Breast epithelium (tissue), 4 donors: ENCODE results near the gene ATP6V1G3. TPM values are rescaled to one million over a fixed set of nuclear protein-coding genes. Genes with fewer than 3 reads are reported as not detected.

Experiments used
- DNase-seq, 2 donors: peaks; one replicate each; pipeline ENCODE4 v3.0.0-alpha.2; 2019; ENCODE audit warnings: low spot score in 2 of 2
- H3K27ac ChIP-seq, 2 donors: fragments of 200-600 bp; sonication (generic) in 1 of 2; one replicate each; pipeline ENCODE4 v1.5.1; 2016 to 2019; ENCODE audit warnings: mild to moderate bottlenecking in 1 of 2
- H3K27me3 ChIP-seq, 2 donors: fragments of 200-600 bp; sonication (generic) in 1 of 2; one replicate each; pipeline versions ENCODE4 v1.5.1 to v1.6.0; 2017 to 2019; ENCODE audit warnings: control low read depth in 1 of 2, mild to moderate bottlenecking in 1 of 2
- H3K36me3 ChIP-seq: fragments of 200-600 bp; one replicate; pipeline ENCODE4 v1.5.1; 2019
- H3K4me1 ChIP-seq, 2 donors: fragments of 200-600 bp; sonication (generic); one replicate each; pipeline ENCODE4 v1.5.1; 2016 to 2019; ENCODE audit warnings: control low read depth in 1 of 2
- H3K4me3 ChIP-seq, 3 donors: fragments of 200-600 bp; sonication (generic); 1 replicate in 2 of 3; 2 replicates in 1 of 3; pipeline ENCODE4 v1.5.1; 2016 to 2019; ENCODE audit warnings: mild to moderate bottlenecking in 3 of 3, moderate library complexity in 2 of 3
- H3K9me3 ChIP-seq, 2 donors: fragments of 200-600 bp; sonication (generic) in 1 of 2; one replicate each; pipeline ENCODE4 v1.5.1; 2016 to 2019; ENCODE audit warnings: control low read depth in 1 of 2
- POLR2A ChIP-seq: fragments of 450-650 bp; IDR thresholded peaks from one replicate; pipeline ENCODE4 v1.6.1; 2016; ENCODE audit warnings: antibody characterized with exemption, mild to moderate bottlenecking, moderate library complexity
- POLR2AphosphoS5 ChIP-seq, 3 donors: sonication (generic); formaldehyde crosslinking; IDR thresholded peaks; one replicate each; pipeline ENCODE4 v1.6.1; 2017; ENCODE audit warnings: antibody characterized with exemption in 3 of 3
- intact Hi-C: fragments of 100-400 bp; cut with DNase I; formaldehyde crosslinking; loops from one replicate; pipeline ENCODE4 v1.15.1; 2023; ENCODE audit warnings: low total_unique reads
- total RNA-seq, 3 donors: library from RNA; depleted of rRNA; stranded (reverse); fragments of >200 nt; gene quantifications; one replicate each; pipeline ENCODE4 v1.1.0, GENCODE V29; 2016
- TF ChIP-seq, protein P1 (sequence below), 3 donors: fragments of 450-650 bp; IDR thresholded peaks; one replicate each; pipeline ENCODE4 v1.5.1; 2016 to 2017; ENCODE audit warnings: antibody characterized with exemption in 3 of 3, mild to moderate bottlenecking in 3 of 3, moderate library complexity in 3 of 3

Gene ATP6V1G3
- total RNA-seq, 3 donors from 2014 or later: not detected

DNA sequence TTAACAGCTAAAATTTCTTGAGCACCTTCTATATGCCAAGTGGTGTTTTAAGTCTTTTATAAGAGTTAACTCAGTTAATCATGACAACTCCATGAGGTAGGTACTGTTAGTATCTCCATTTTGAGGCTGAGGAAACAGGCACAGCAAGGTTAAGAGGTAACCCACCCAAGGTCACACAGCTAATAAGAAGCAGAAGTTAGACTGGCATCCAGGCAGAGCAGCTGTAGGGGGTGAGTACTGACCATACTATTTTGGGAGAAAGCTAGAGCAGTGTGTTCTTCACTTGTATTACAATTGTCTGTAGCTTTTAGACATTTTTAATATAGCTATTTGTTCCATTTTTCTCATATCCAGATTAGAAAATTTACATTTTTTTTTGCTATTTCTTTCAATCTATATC, 4.8 kb downstream of the ATP6V1G3 start:
- no peaks in the 10 kb centered on the region for H3K36me3 ChIP-seq
- no peak overlapping the region for H3K4me3 ChIP-seq
- intact Hi-C loops: no loop called here
- H3K27me3 ChIP-seq: no peaks in the 10 kb centered on the region
- H3K4me1 ChIP-seq: peaks cover 0 to 6% of the 10 kb centered on the region in 2 donors
- no peak for DNase-seq
- TF ChIP-seq POLR2A (no peak), POLR2AphosphoS5 (IDR thresholded peaks at IDR 0.05) (no peak)
- TF ChIP-seq, protein P1, sequence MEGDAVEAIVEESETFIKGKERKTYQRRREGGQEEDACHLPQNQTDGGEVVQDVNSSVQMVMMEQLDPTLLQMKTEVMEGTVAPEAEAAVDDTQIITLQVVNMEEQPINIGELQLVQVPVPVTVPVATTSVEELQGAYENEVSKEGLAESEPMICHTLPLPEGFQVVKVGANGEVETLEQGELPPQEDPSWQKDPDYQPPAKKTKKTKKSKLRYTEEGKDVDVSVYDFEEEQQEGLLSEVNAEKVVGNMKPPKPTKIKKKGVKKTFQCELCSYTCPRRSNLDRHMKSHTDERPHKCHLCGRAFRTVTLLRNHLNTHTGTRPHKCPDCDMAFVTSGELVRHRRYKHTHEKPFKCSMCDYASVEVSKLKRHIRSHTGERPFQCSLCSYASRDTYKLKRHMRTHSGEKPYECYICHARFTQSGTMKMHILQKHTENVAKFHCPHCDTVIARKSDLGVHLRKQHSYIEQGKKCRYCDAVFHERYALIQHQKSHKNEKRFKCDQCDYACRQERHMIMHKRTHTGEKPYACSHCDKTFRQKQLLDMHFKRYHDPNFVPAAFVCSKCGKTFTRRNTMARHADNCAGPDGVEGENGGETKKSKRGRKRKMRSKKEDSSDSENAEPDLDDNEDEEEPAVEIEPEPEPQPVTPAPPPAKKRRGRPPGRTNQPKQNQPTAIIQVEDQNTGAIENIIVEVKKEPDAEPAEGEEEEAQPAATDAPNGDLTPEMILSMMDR (IDR thresholded peaks at IDR 0.05): no peak
- H3K9me3 ChIP-seq: no peaks in the 10 kb centered on the region
- H3K27ac ChIP-seq: no peak overlapping the region

DNA sequence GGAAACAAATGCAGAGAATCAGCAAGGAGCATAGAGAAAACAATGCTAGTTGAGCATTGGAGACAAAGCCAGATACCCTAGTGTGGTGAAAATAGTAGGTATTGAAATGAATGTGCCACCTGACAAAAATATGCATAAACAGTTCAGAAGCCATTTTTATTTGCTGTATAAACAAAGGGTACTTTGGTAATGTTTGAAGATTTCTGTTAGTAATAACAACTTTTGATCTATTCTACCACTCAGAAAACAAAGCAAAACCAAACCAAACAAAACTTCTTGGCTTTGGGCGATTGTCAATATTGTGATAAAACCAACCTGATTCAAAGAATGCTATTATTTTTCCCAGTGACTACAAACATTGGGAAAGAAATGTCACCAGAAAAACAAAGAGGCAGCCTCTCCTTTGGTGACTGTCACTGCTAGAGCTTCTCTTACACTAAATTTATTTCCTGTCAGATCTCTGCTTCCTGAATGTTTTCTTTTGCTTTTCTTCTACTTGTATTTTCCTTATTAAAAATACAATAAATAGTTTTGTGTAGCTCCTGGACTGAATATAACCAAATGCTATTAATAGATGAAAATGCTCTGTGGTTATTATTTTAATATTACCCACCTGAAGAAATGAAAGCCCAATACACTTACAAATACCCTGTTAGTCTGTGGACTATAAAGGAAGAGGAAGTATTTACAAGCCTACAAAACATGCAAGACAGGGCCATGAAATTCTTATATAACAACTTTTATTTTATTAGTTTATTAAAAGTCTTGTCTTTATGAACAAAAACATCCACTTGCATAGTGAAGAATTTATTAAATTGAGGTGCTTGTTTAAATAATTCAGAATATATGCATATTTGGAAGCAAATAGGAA, 5.7 kb downstream of the ATP6V1G3 start:
- Histone ChIP-seq H3K4me1 (peaks cover 0 to 6% of the 10 kb centered on the region in 2 donors), H3K9me3 (no peaks in the 10 kb centered on the region), H3K4me3 (no peak overlapping the region), H3K27me3 (no peaks in the 10 kb centered on the region), H3K27ac (no peak overlapping the region), H3K36me3 (no peaks in the 10 kb centered on the region)
- DNase-seq: no peak
- TF ChIP-seq, protein P1 (IDR thresholded peaks at IDR 0.05): no peak
- TF ChIP-seq POLR2A: no peak
- no peak for TF ChIP-seq POLR2AphosphoS5 (IDR thresholded peaks at IDR 0.05)
- intact Hi-C loops: no loop called here

DNA sequence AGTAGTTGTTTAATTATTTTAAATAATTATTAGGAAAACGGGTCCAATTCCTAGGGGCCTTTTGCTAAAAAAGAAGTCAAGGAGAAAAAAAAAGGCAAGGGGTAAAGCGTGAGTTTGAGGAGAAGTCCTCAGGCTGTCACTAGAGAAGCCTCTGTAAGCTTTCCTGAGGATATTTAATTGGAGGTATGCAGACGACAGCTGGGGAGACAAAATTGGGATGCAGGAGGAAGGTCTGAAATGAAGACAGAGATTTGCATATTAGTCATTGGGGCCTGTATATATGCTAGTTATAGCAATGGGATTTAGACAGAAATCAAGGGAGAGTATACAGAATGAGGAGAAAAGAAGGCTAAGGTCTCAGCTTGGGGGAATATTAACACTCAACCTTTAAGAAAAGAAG, 8.6 kb downstream of the ATP6V1G3 start:
- no peaks in the 10 kb centered on the region for H3K27me3 ChIP-seq
- peaks cover 0 to 6% of the 10 kb centered on the region in 2 donors for H3K4me1 ChIP-seq
- no peaks in the 10 kb centered on the region for H3K9me3 ChIP-seq
- no peak overlapping the region for H3K4me3 ChIP-seq
- intact Hi-C loops: no loop called here
- DNase-seq: no peak
- H3K36me3 ChIP-seq: no peaks in the 10 kb centered on the region
- TF ChIP-seq POLR2A (no peak), POLR2AphosphoS5 (IDR thresholded peaks at IDR 0.05) (no peak)
- TF ChIP-seq, protein P1 (IDR thresholded peaks at IDR 0.05): no peak
- no peak overlapping the region for H3K27ac ChIP-seq

DNA sequence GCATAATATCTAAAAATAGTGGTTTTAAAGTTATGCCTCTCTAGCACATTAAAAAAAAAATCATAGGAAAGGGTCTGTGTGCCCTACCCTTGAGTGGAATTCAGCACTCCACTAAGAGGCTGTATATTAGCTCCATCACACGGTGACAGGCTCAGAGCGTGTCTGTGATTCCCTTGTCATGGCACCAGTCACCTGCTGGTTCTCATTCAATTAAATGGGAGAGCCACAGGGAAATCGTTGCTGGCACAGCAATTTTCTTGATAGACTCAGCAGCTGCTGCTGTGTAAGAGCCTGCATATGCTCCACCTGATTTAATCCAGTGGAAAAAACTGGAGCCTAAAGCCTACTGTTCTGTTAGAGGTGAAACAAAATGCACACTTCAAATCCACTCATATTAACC, 9.5 kb downstream of the ATP6V1G3 start:
- Histone ChIP-seq H3K36me3 (no peaks in the 10 kb centered on the region), H3K4me3 (no peak overlapping the region), H3K27ac (no peak overlapping the region), H3K27me3 (no peaks in the 10 kb centered on the region), H3K4me1 (peaks cover 0 to 6% of the 10 kb centered on the region in 2 donors), H3K9me3 (no peaks in the 10 kb centered on the region)
- no peak for DNase-seq
- TF ChIP-seq POLR2A (no peak), POLR2AphosphoS5 (IDR thresholded peaks at IDR 0.05) (no peak)
- TF ChIP-seq, protein P1 (IDR thresholded peaks at IDR 0.05): no peak
- intact Hi-C loops: no loop called here

DNA sequence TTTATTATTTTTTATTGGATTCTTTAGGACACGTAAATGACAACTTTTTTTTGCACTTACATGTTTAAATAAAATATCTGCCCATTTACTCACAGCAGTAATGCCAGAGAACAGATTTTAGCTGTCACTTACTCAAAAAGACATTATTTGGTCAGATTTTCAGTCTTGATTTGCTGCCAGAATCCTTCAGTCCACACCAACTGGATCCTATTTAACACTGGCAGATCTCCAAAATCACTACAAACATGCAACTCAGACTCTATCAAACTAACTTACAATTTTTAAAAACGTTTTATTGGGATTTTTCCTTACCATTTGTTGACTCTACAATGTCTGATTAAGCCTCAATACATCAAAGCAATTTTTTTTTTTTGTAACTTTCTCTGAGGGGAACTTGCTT, 11.1 kb downstream of the ATP6V1G3 start:
- no peak for DNase-seq
- Histone ChIP-seq H3K36me3 (no peaks in the 10 kb centered on the region), H3K27ac (no peak overlapping the region), H3K4me1 (no peaks in the 10 kb centered on the region), H3K9me3 (no peaks in the 10 kb centered on the region), H3K4me3 (no peak overlapping the region), H3K27me3 (no peaks in the 10 kb centered on the region)
- intact Hi-C loops: no loop called here
- TF ChIP-seq POLR2AphosphoS5 (IDR thresholded peaks at IDR 0.05) (no peak), POLR2A (no peak)
- TF ChIP-seq, protein P1 (IDR thresholded peaks at IDR 0.05): no peak
